Measurements from ENCODE around the gene RMND5A.
"Not testable (repeated sequence)": the region's sequence is repeated elsewhere in the genome, so short reads cannot be mapped to it uniquely, and the experiment has no call there.

DNA sequence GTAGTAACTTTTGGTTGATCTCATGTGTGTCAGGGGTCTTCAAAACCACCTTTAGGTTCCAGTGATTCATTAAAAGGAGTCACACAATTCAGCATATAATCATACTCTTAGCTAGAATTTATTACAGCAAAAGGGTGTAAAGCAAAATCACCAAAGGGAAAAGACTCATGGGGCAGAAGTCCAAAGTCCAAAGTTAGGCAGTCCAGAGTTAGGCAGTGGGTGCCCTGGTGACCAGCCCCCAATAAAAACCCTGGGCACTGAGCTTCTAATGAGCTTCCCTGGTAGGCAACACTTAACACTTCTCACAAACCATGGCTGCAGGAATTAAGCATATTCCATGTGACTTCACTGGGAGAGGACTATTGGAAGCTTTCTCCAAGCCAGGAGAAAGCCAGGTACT lies 19.4 kb downstream of the RMND5A start:
- TF ChIP-seq, protein P1, sequence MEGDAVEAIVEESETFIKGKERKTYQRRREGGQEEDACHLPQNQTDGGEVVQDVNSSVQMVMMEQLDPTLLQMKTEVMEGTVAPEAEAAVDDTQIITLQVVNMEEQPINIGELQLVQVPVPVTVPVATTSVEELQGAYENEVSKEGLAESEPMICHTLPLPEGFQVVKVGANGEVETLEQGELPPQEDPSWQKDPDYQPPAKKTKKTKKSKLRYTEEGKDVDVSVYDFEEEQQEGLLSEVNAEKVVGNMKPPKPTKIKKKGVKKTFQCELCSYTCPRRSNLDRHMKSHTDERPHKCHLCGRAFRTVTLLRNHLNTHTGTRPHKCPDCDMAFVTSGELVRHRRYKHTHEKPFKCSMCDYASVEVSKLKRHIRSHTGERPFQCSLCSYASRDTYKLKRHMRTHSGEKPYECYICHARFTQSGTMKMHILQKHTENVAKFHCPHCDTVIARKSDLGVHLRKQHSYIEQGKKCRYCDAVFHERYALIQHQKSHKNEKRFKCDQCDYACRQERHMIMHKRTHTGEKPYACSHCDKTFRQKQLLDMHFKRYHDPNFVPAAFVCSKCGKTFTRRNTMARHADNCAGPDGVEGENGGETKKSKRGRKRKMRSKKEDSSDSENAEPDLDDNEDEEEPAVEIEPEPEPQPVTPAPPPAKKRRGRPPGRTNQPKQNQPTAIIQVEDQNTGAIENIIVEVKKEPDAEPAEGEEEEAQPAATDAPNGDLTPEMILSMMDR (IDR thresholded peaks at IDR 0.05) = not testable (repeated sequence)
- TF ChIP-seq POLR2A (IDR thresholded peaks at IDR 0.05) = not testable (repeated sequence)
